ENCODE data around the gene RIPOR3. TPM values are rescaled to one million over a fixed set of nuclear protein-coding genes. Genes with fewer than 3 reads are reported as not detected.
"Not testable (repeated sequence)": the region's sequence is repeated elsewhere in the genome, so short reads cannot be mapped to it uniquely, and the experiment has no call there.

Gene RIPOR3
- total RNA-seq, 2 donors from 2014 or later, result 2.3 to 6.9 TPM

- Histone ChIP-seq H3K27me3 (no peaks in the 10 kb centered on the region), H3K36me3 (replicated peaks in 1 of 2; ENCODE audit: insufficient read depth in 1 of 2, low read depth in 2 of 2) (no peaks in the 10 kb centered on the region), H3K4me3 (no peak overlapping the region), H3K4me1 (no peaks in the 10 kb centered on the region), H3K9me3 (no peaks in the 10 kb centered on the region), H3K27ac (no peak overlapping the region)
- intact Hi-C loops (cut with DNase I), result no loop called here
- 79% methylated on average over 11 of the region's 11 CpGs for WGBS, 2 donors
- DNase-seq (no peak), ATAC-seq (no peak)
- TF ChIP-seq CTCF (IDR thresholded peaks at IDR 0.05) (no peak), POLR2A (IDR thresholded peaks at IDR 0.05) (no peak)
Measured at GRCh38 chr20:50701041-50701963, 10.0 kb upstream of the RIPOR3 start.

GRCh38 chr20:50699688-50700087 is 8.3 kb upstream of the RIPOR3 start:
- H3K4me3 ChIP-seq, result no peak overlapping the region
- H3K9me3 ChIP-seq, result no peaks in the 10 kb centered on the region
- H3K27me3 ChIP-seq, result no peaks in the 10 kb centered on the region
- intact Hi-C loops (cut with DNase I), result no loop called here
- TF ChIP-seq POLR2A (IDR thresholded peaks at IDR 0.05), result no peak
- TF ChIP-seq CTCF (IDR thresholded peaks at IDR 0.05), result no peak
- DNase-seq, result no peak
- no peak for ATAC-seq
- H3K4me1 ChIP-seq, result no peaks in the 10 kb centered on the region
- WGBS, 2 donors, result 96 to 97% methylated on average over 5 of the region's 5 CpGs
- H3K36me3 ChIP-seq (replicated peaks in 1 of 2; ENCODE audit: insufficient read depth in 1 of 2, low read depth in 2 of 2), result no peaks in the 10 kb centered on the region
- H3K27ac ChIP-seq, result no peak overlapping the region

- intact Hi-C loops (cut with DNase I); H3K9me3 ChIP-seq; DNase-seq; H3K36me3 ChIP-seq (replicated peaks in 1 of 2; ENCODE audit: insufficient read depth in 1 of 2, low read depth in 2 of 2); H3K27me3 ChIP-seq; H3K4me3 ChIP-seq; H3K4me1 ChIP-seq; ATAC-seq; H3K27ac ChIP-seq: not testable (repeated sequence)
- 96 to 98% methylated on average over 7 of the region's 7 CpGs for WGBS, 2 donors
Measured at GRCh38 chr20:50698255-50698654, 6.9 kb upstream of the RIPOR3 start.

- Histone ChIP-seq H3K27me3 (no peaks in the 10 kb centered on the region), H3K36me3 (replicated peaks in 1 of 2; ENCODE audit: insufficient read depth in 1 of 2, low read depth in 2 of 2) (no peaks in the 10 kb centered on the region), H3K4me3 (no peak overlapping the region), H3K27ac (no peak overlapping the region), H3K9me3 (no peaks in the 10 kb centered on the region), H3K4me1 (peaks cover 19% of the 10 kb centered on the region)
- no peak for DNase-seq
- 72 to 79% methylated on average over 9 of the region's 9 CpGs for WGBS, 2 donors
- no peak for TF ChIP-seq CTCF (IDR thresholded peaks at IDR 0.05)
- TF ChIP-seq POLR2A (IDR thresholded peaks at IDR 0.05), result no peak
- no peak for ATAC-seq
- intact Hi-C loops (cut with DNase I), result no loop called here
Measured at GRCh38 chr20:50695135-50695872, 4.0 kb upstream of the RIPOR3 start.

- Histone ChIP-seq H3K4me1 (peaks cover 26% of the 10 kb centered on the region), H3K27me3 (no peaks in the 10 kb centered on the region), H3K9me3 (no peaks in the 10 kb centered on the region), H3K27ac (no peak overlapping the region), H3K36me3 (replicated peaks in 1 of 2; ENCODE audit: insufficient read depth in 1 of 2, low read depth in 2 of 2) (no peaks in the 10 kb centered on the region), H3K4me3 (no peak overlapping the region)
- intact Hi-C loops (cut with DNase I), result no loop called here
- DNase-seq (no peak), ATAC-seq (no peak)
- 80 to 88% methylated on average over 9 of the region's 9 CpGs for WGBS, 2 donors
- no peak for TF ChIP-seq POLR2A (IDR thresholded peaks at IDR 0.05)
- no peak for TF ChIP-seq CTCF (IDR thresholded peaks at IDR 0.05)
Measured at GRCh38 chr20:50694379-50695134, 3.2 kb upstream of the RIPOR3 start.
